WI38 (cell line): ENCODE results near the gene PINK1.
"Not testable (repeated sequence)": the region's sequence is repeated elsewhere in the genome, so short reads cannot be mapped to it uniquely, and the experiment has no call there.

Experiments used
- H3K4me3 ChIP-seq: 2 replicates; pipeline ENCODE4 v1.5.1; 2011; ENCODE audit warnings: low read depth, mild to moderate bottlenecking, control low read depth, low read length
- CTCF ChIP-seq: IDR thresholded peaks from 2 replicates; pipeline ENCODE4 v1.5.1; 2012; ENCODE audit warnings: low read depth, mild to moderate bottlenecking, control low read depth, low read length

PINK1 gene

DNA sequence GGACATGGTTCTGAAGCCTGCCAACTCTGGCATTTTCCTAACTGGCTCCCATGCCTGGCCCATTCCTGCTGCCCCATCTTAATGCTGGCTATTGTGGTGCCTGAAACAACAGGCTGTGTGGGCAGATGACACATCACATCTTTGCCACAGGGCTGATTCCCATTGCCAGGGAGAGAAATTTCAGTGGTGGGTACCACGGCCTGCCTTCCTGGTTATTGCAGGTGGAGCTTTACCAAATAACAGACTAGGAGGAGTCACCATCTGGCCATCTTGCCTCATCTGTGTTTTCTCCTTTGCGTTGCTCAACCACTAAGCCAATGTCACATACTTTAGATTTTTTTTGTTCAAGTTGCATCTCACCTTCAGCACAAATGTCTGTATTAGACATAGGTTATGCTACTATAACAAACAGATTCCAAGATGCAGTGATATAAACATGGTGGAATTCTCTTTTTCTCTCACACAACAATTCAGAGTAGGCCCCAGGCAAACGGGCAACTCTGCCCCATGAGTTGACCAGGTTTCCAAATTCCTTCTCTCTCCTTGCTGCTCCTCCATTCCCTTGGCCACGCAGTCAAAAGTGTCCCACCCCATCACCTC lies 30.3 kb upstream of the PINK1 start:
- no peak for TF ChIP-seq CTCF

GRCh38 chr1:20603504-20604464 lies 29.5 kb upstream of the PINK1 start:
- no peak overlapping the region for H3K4me3 ChIP-seq
- TF ChIP-seq CTCF: no peak

More for the DNA sequence above, 30.3 kb upstream of the PINK1 start:
- H3K4me3 ChIP-seq: no peak overlapping the region

DNA sequence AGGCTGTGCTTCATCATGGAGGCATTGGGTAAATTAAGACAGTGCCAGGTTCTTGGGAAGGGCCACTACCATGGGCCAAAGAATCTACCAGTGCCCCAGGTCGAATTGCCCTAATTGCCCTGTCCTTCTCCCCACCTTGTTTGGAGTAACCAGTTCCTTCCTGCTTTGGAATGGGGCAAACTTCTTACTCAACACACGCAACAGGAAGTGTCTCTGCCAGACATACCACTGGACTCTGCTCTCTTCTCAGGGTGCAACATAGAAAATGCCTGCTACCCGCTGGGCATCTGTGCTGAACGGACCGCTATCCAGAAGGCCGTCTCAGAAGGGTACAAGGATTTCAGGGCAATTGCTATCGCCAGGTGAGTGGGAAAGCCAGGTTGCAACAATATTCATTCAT lies 28.6 kb upstream of the PINK1 start:
- H3K4me3 ChIP-seq: no peak overlapping the region
- TF ChIP-seq CTCF: no peak

DNA sequence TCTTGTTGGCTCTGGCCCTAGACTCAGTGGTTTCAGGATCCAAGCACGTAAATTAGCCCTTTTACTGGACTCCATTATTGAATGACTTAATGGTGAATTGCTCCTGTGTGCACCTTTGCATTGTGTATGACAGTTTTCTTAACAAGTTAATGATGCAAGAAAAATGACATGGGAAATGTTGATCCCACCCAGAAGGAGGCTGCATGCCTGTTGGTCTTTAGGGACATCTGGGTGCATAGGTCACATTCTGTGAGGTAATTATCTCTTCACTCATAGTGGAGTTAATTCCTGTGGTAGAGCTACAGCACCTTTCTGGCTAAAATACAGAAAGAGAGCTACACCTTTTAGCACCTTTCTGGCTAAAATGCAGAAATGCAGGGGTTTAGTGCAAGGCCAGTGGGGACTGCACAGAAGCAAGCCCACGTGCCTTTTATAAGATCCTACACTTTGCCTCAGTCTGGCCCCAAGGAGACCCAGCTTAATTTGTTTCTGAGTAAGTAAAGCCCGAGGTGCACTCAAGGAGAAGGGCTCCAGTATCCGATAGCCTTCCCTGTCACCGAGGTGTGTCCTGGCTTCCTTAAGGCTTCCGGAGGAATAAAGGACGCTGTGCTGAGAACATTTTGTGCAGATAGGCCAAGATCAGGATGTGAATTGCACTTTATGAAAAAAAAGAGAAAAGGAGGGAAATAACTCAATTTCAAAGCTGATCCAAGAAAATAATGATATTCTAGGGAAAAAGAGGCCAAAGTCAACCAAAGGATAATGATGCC lies 26.3 kb upstream of the PINK1 start:
- not testable (repeated sequence) for H3K4me3 ChIP-seq

DNA sequence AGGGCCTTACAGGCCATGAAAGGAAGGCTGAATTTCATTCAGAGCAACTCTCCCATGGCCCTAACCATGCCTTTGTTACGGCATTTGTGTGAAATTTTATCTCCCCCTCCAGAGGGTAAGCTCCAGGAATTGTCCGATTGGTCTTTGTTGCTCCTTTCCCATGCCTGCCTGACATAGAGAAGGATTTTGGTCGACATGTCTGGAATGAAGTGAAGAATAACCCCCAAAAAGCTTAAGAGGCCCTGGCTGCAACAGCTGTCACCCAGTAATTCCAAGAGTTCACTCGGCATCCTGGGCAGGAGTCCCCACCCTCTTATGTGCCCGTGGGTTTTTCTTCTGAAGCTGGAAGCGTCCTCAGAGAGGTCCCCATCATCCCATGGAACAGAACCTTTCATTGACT lies 23.7 kb upstream of the PINK1 start:
- H3K4me3 ChIP-seq: no peak overlapping the region
- TF ChIP-seq CTCF: no peak

- TF ChIP-seq CTCF: no peak
- no peak overlapping the region for H3K4me3 ChIP-seq
These were observed 22.3 kb upstream of the PINK1 start for GRCh38 chr1:20610970-20611369.

DNA sequence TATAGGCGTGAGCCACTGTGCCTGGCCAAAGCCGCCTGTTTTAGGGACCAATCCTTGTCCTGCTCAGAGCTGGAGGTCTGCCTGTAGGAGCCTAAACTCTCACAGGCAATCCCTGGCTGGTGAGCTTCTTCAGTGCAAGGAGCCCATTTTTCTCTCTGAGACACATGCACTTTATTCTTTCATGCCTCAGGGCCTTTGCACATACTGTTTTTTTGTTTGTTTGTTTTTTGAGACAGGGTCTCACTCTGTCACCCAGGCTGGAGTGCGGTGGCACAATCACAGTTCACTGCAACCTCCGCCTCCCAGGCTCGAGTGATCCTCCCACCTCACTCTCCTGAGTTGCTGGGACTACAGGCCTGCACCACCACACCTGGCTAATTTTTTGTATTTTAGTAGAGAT lies 21.6 kb upstream of the PINK1 start:
- no peak for TF ChIP-seq CTCF
- H3K4me3 ChIP-seq: no peak overlapping the region
